Measurements from ENCODE around the gene TDRD9.
"Not testable (repeated sequence)": the region's sequence is repeated elsewhere in the genome, so short reads cannot be mapped to it uniquely, and the experiment has no call there.

TDRD9 gene

GRCh38 chr14:103928011-103928890 lies at the start of gene TDRD9:
Gene TDRD9, plus strand, starts transcription at chr14:103928456. Its CDS starts 54 bp downstream, at chr14:103928510.
- DNase-seq, result no peak

- no peak for DNase-seq
Observed at GRCh38 chr14:103879118-103879569, 49.1 kb upstream of the TDRD9 start.

GRCh38 chr14:103879570-103880347 lies 48.5 kb upstream of the TDRD9 start:
- DNase-seq, result no peak

- DNase-seq, result no peak
Observed at GRCh38 chr14:103880348-103881267, 47.6 kb upstream of the TDRD9 start.

- DNase-seq, result no peak
Observed at GRCh38 chr14:103881268-103882201, 46.7 kb upstream of the TDRD9 start.

GRCh38 chr14:103882503-103883262 lies 45.6 kb upstream of the TDRD9 start:
- no peak for DNase-seq

- no peak for DNase-seq
Observed at GRCh38 chr14:103883263-103883523, 45.1 kb upstream of the TDRD9 start.

GRCh38 chr14:103884854-103885253 lies 43.4 kb upstream of the TDRD9 start:
- DNase-seq, result no peak

- no peak for DNase-seq
Observed at GRCh38 chr14:103885509-103885932, 42.7 kb upstream of the TDRD9 start.

- no peak for DNase-seq
Observed at GRCh38 chr14:103886304-103887169, 41.7 kb upstream of the TDRD9 start.

- no peak for DNase-seq
Observed at GRCh38 chr14:103887170-103887501, 41.1 kb upstream of the TDRD9 start.

GRCh38 chr14:103887557-103888115 lies 40.6 kb upstream of the TDRD9 start:
- no peak for DNase-seq

- DNase-seq, result not testable (repeated sequence)
Observed at GRCh38 chr14:103889002-103889312, 39.3 kb upstream of the TDRD9 start.

GRCh38 chr14:103889313-103890051 lies 38.8 kb upstream of the TDRD9 start:
- DNase-seq, result no peak

GRCh38 chr14:103890052-103890371 lies 38.2 kb upstream of the TDRD9 start:
- no peak for DNase-seq

GRCh38 chr14:103890821-103891666 lies 37.2 kb upstream of the TDRD9 start:
- no peak for DNase-seq

GRCh38 chr14:103891667-103892215 lies 36.5 kb upstream of the TDRD9 start:
- no peak for DNase-seq

- DNase-seq, result no peak
Observed at GRCh38 chr14:103892247-103892646, 36.0 kb upstream of the TDRD9 start.
